T-helper 1 cell treated with Interleukin-12 subunit alpha and Interleukin-12 subunit beta and Interleukin-4 antibody, amounts not matched to agents 30 ng/mL and 1 ng/mL, for 36 hours (primary cell): ENCODE data around the gene CBLN3. TPM values are rescaled to one million over a fixed set of nuclear protein-coding genes. Genes with fewer than 3 reads are reported as not detected.

Experiments
- intact Hi-C: fragments of 100-400 bp; cut with micrococcal nuclease; formaldehyde crosslinking; loops from one replicate; pipeline ENCODE4 v1.15.1; 2024
- total RNA-seq: library from RNA; stranded (reverse); gene quantifications from 2 replicates; pipeline ENCODE4 v1.2.3, GENCODE V29; 2022

CBLN3 gene
- total RNA-seq, 1 donor from 2014 or later: 17.7 TPM

DNA sequence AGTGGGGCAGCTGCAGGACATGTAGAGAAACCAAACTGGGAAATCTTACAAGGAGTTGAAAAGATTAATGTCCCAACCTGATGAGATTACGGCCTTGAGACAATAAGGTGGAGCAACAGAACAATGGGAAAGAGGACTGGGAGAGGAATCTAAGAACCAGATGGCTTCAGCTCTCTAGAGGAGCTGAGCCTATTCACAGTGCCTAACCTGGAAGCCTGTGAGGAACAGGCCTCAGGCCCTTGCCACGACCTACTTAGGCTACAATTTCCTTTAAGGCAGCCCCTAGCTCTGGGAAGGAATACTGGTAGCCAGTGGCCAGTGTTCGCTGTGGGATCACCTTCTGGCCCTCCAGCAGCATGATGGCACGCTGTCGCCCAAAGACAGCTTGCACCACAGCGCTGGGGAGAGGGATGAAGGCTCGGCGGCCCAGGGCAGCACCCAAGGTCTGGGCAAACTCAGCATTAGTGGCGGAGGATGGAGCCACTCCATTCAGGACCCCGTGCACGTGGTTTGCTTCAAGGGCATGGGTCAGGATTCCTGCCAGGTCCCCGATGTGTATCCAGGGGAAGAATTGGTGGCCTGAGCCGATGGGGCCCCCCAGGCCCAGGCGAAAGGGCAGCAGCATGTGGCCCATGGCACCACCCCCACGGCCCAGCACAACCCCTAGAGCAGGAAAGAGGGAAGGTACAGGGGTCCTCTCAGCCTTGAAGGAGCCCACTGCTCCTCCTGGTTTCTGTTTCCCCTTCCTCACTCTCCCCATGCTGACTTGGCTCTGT, 10.6 kb upstream of the CBLN3 start:
- intact Hi-C loops: loop anchor here (5.0 to 10.0 kb wide), 3 partner anchors 167 to 1345 kb away; partner anchors contain the start of genes ACIN1, C14orf119, GZMH and PABPN1

DNA sequence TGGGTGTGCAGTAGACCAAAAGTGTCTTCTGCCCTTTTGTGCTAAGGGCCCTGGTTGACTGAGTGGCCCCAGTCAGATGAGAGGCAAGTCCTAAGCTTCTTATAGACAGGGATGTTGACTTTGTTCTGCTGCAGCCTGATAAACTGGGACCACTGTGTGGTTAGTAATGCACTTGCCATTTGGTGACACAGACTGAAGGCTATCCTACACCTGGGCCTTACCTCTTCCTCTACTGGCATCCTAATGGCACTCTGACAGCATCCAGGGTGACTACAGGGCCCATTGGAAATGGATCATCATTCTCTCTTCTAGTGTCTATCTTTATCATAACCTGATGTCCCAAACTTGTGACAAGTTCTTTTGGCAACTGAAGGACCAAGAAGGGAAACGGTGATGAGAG, 9.8 kb upstream of the CBLN3 start:
- intact Hi-C loops: no loop called here

- intact Hi-C loops: no loop called here
Measured at GRCh38 chr14:24438223-24439097, 9.0 kb upstream of the CBLN3 start.

- intact Hi-C loops: no loop called here
Measured at GRCh38 chr14:24437736-24438067, 8.2 kb upstream of the CBLN3 start.

DNA sequence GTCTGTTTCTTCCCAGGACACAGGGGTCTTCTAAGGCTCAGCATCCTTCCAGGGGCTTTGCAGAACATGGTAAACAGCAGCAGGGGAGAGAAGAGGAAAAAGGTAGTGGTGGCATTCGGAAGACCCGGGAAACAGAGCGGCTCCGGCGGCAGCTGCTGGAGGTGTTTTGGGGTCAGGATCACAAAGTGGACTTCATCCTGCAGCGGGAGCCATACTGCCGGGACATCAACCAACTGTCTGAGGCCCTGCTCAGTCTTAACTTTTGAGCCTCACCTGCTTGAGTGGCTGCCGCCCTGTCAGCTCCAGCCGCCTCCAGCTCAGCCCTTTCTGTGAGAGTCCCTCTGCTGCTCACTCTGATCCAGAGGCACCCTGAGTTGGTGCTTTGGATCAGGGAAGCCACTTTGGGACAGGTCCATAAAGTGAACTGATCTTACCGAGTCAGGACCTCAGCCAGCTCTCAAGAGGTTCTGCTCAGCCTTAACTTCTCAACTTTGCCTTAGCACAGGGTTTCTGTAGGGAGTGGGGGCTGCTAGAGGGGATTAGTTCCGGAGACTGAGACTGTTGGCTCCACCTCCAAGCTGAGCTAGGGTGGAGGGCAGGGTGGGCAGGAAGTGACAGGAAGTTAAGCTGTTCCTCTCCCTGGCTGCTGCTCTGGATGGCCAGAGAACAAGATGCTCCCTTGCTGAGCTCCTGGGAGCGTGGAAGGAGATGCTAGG, 7.7 kb upstream of the CBLN3 start:
- intact Hi-C loops: no loop called here

GRCh38 chr14:24436355-24437019, 7.0 kb upstream of the CBLN3 start:
- intact Hi-C loops: loop anchor here (1.0 kb wide), 2 partner anchors 103 to 128 kb away; no protein-coding TSS in a partner anchor

DNA sequence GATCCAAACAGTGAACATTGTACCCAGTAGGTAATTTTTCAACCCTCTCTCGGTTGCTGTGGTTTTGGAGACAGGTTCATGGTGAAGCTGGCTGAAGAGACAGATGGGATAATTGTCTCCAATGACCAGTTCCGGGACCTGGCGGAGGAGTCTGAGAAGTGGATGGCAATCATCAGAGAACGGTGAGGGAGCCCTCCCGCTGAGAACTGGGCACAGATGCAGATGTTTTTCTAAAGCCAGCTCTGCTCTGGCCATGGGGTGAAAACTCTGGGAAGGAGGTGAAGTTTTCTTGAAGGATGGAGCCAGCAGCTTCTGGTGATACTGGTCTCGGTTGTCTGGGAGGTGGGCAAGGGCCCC, 6.5 kb upstream of the CBLN3 start:
- intact Hi-C loops: loop anchor here (1.0 kb wide), 2 partner anchors 103 to 128 kb away; no protein-coding TSS in a partner anchor

GRCh38 chr14:24435192-24435810, 5.8 kb upstream of the CBLN3 start:
- intact Hi-C loops: no loop called here

DNA sequence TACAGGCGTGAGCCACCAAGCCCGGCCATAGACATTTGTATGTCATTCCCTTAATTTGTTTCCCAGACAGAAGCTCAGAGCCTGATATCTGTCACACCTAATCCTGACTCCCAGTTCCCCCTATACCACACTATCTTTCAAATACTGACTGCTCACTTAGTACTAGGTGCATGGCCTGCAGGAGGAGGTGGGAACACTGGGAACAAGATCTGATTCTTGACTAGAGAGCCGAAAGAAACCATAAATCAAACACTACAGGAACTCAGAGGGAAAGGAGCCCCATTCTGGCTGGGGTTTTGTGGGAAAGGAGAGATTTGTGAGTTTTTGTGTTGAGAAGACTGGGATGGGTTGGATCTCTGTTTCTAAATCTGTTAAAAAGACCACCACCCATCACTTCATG, 5.2 kb upstream of the CBLN3 start:
- intact Hi-C loops: loop anchor here (5.0 kb wide), 1 partner anchor 342 kb away; the partner anchor contains the start of gene PCK2

DNA sequence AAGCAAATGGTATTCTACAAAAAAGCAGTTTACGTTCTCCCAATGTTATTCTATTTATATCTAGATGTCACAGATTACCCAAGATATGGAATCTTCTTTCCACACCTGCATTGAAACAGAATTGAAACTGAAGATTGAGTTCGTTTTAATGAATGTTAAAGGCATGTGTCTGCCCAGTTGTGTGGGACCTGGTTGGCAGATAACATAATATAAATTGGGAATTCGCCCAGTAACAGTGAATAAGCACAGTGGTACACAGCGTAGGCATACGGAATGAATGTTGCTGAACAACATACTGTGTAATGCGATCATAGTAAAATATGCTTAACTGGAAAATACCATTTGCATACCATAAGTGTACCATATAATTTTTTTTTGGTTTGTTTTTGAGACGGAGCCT, 4.6 kb upstream of the CBLN3 start:
- intact Hi-C loops: loop anchor here (5.0 kb wide), 1 partner anchor 342 kb away; the partner anchor contains the start of gene PCK2

DNA sequence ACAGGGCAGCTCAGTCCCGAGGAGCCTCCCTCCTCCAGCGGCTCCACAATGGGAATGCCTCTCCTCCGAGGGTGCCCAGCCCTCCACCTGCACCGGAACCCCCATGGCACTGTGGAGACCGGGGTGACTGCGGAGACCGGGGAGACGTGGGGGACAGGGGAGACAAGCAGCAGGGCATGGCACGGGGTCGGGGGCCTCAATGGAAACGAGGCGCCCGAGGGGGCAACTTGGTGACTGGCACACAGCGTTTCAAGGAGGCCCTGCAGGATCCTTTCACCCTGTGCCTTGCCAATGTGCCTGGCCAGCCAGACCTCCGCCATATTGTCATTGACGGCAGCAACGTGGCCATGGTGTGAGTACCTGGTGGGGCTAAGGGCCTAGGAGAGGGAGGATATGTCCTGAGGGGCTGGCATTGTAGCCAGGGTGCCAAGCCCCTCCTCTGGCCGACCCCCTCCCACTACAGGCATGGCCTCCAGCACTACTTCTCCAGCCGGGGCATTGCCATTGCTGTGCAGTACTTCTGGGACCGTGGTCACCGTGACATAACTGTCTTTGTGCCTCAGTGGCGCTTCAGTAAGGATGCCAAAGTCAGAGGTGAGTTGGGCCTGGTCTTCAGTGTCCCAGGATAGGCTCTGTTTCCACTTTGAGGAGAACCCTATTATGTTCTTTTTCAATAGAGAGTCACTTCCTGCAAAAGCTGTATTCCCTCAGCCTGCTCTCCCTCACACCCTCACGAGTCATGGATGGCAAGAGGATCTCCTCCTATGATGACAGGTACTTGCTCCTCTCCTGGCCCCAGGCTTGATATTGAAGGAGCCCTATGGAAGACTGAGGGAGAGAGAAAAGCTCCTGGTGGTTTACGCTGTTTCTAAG, 3.0 kb upstream of the CBLN3 start:
- intact Hi-C loops: loop anchor here (5.0 kb wide), 1 partner anchor 340 kb away; the partner anchor contains the start of gene PCK2

GRCh38 chr14:24431569-24432258, 2.2 kb upstream of the CBLN3 start:
- intact Hi-C loops: loop anchor here (1.0 to 5.0 kb wide), 14 partner anchors 11 to 339 kb away; partner anchors contain the start of genes CHMP4A, DHRS1, GMPR2 and NEDD8

DNA sequence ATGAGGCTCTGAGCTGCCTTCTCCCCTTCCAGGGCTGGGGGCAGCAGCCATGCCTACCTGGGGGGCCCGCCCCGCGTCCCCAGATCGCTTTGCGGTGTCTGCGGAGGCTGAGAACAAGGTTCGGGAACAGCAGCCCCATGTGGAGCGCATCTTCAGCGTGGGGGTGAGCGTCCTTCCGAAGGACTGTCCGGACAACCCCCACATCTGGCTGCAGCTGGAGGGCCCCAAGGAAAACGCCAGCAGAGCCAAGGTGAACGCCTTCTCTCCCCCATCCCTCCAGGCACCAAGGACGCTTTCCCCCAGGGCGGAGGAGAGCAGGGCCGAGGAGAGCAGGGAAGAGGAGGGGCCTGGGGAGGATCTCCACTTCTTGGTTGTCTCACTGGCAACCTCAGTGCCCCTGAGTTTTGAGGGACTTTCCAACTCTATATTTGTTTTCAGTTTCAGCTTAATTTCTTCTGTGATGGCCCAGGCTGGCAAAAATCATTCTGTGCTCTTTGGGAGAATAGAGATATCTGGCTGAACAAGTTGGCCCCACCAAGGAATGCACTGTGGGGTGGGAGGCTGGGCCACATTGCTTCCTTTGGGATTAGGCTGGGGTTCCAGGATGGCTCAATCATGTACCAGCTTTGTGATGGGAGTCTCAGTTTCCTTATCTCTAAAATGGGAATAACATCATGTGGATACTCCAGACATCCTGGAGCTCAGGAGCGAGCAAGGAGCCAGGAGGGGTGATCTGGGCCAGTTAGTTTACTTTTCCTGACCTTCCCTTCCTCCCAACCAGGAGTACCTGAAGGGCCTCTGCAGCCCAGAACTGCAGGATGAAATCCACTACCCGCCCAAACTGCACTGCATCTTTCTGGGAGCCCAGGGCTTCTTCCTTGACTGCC, 1.5 kb upstream of the CBLN3 start:
- intact Hi-C loops: loop anchor here (1.0 to 5.0 kb wide), 15 partner anchors 11 to 339 kb away; partner anchors contain the start of genes CHMP4A, DHRS1, GMPR2 and NEDD8

DNA sequence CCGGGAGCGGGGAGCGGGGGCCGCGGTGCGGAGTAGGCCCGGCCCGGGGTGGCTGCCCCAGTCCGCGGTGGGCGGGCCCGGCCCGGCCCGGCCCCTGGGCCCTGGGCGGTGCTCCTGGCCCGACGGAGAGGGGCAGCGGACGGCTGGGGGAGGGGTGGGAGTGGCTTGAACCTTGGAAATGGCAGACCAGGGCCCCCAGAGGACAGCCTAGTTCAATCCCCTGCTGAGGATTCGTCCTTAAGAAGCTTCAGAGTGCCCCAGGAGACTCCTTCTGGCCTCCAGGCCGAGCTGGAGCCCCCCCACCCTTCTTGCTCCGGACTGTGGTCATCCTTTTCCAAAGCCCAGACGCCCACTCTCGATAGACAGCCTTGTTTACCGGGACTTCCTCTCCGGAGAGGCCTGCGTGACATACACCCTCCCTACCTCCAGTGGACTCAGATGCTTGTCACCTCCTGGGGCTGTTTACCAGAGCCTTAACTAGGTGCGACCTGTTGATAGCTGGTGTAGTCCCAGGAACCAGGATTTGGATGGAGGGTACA, 744 bp upstream of the CBLN3 start:
- intact Hi-C loops: loop anchor here (1.0 to 5.0 kb wide), 2 partner anchors 243 to 338 kb away; partner anchors contain the start of gene PCK2

GRCh38 chr14:24428628-24429394, 657 bp downstream of the CBLN3 start:
- intact Hi-C loops: no loop called here
